H1 (cell line): ENCODE results near the gene SNX24. TPM values are rescaled to one million over a fixed set of nuclear protein-coding genes. Genes with fewer than 3 reads are reported as not detected.

Experiments used
- CTBP2 ChIP-seq: IDR thresholded peaks from 2 replicates; pipeline ENCODE4 v1.7.0; 2011; ENCODE audit warnings: borderline replicate concordance, mild to moderate bottlenecking, moderate library complexity, mixed read lengths, low read length; ENCODE audit not compliant: insufficient read depth, insufficient read length
- EGR1 ChIP-seq: IDR thresholded peaks from 2 replicates; pipeline ENCODE4 v1.6.1; 2011; ENCODE audit warnings: low read depth, low read length, borderline replicate concordance
- PHF8 ChIP-seq: fragments of 200-600 bp; sonication (generic); conservative IDR thresholded peaks from 2 replicates; pipeline ENCODE4 v1.7.1; 2012; ENCODE audit warnings: low read depth, mild to moderate bottlenecking, inconsistent platforms, low read length, moderate library complexity
- TEAD4 ChIP-seq: IDR thresholded peaks from 2 replicates; pipeline ENCODE4 v1.6.1; 2012; ENCODE audit warnings: low read depth, low read length, inconsistent platforms, mixed read lengths
- polyA plus RNA-seq, 7 experiments: library from polyadenylated mRNA; depleted of rRNA in 3 of 7; stranded (reverse) in 5 of 7; unstranded in 2 of 7; fragments of >200 nt in 5 of 7; fragments of 200-250 nt in 2 of 7; gene quantifications; 1 replicate in 5 of 7; 2 replicates in 1 of 7; 4 replicates in 1 of 7; pipeline versions ENCODE4 v1.2.1 to v1.2.3, GENCODE V29; 2011 to 2013; ENCODE audit warnings: missing spikeins in 2 of 7, mixed read lengths in 2 of 7
- total RNA-seq: library from RNA; stranded (reverse); fragmentation: NEBNext Ultra II Directional; extraction: Animal tissue kit (Norgen Biotek cat#: 25700); gene quantifications from 2 replicates; pipeline ENCODE4 v1.2.1, GENCODE V29; 2021
- TF ChIP-seq, protein P1 (sequence below): fragments of 300-600 bp; sonication (generic); IDR thresholded peaks from 2 replicates; pipeline ENCODE4 v1.7.1; 2012; ENCODE audit warnings: low read length, moderate library complexity, mild to moderate bottlenecking, inconsistent platforms; ENCODE audit not compliant: insufficient replicate concordance

The SNX24 gene
- total and polyA plus RNA-seq, 2 of the 8 experiments (the other 6 are each of a cell fraction or from before 2014, with no cell fraction given), result 7.3 to 14.3 TPM

GRCh38 chr5:122940890-122941289 is 95.5 kb downstream of the SNX24 start (continued):
- TF ChIP-seq, protein P1, sequence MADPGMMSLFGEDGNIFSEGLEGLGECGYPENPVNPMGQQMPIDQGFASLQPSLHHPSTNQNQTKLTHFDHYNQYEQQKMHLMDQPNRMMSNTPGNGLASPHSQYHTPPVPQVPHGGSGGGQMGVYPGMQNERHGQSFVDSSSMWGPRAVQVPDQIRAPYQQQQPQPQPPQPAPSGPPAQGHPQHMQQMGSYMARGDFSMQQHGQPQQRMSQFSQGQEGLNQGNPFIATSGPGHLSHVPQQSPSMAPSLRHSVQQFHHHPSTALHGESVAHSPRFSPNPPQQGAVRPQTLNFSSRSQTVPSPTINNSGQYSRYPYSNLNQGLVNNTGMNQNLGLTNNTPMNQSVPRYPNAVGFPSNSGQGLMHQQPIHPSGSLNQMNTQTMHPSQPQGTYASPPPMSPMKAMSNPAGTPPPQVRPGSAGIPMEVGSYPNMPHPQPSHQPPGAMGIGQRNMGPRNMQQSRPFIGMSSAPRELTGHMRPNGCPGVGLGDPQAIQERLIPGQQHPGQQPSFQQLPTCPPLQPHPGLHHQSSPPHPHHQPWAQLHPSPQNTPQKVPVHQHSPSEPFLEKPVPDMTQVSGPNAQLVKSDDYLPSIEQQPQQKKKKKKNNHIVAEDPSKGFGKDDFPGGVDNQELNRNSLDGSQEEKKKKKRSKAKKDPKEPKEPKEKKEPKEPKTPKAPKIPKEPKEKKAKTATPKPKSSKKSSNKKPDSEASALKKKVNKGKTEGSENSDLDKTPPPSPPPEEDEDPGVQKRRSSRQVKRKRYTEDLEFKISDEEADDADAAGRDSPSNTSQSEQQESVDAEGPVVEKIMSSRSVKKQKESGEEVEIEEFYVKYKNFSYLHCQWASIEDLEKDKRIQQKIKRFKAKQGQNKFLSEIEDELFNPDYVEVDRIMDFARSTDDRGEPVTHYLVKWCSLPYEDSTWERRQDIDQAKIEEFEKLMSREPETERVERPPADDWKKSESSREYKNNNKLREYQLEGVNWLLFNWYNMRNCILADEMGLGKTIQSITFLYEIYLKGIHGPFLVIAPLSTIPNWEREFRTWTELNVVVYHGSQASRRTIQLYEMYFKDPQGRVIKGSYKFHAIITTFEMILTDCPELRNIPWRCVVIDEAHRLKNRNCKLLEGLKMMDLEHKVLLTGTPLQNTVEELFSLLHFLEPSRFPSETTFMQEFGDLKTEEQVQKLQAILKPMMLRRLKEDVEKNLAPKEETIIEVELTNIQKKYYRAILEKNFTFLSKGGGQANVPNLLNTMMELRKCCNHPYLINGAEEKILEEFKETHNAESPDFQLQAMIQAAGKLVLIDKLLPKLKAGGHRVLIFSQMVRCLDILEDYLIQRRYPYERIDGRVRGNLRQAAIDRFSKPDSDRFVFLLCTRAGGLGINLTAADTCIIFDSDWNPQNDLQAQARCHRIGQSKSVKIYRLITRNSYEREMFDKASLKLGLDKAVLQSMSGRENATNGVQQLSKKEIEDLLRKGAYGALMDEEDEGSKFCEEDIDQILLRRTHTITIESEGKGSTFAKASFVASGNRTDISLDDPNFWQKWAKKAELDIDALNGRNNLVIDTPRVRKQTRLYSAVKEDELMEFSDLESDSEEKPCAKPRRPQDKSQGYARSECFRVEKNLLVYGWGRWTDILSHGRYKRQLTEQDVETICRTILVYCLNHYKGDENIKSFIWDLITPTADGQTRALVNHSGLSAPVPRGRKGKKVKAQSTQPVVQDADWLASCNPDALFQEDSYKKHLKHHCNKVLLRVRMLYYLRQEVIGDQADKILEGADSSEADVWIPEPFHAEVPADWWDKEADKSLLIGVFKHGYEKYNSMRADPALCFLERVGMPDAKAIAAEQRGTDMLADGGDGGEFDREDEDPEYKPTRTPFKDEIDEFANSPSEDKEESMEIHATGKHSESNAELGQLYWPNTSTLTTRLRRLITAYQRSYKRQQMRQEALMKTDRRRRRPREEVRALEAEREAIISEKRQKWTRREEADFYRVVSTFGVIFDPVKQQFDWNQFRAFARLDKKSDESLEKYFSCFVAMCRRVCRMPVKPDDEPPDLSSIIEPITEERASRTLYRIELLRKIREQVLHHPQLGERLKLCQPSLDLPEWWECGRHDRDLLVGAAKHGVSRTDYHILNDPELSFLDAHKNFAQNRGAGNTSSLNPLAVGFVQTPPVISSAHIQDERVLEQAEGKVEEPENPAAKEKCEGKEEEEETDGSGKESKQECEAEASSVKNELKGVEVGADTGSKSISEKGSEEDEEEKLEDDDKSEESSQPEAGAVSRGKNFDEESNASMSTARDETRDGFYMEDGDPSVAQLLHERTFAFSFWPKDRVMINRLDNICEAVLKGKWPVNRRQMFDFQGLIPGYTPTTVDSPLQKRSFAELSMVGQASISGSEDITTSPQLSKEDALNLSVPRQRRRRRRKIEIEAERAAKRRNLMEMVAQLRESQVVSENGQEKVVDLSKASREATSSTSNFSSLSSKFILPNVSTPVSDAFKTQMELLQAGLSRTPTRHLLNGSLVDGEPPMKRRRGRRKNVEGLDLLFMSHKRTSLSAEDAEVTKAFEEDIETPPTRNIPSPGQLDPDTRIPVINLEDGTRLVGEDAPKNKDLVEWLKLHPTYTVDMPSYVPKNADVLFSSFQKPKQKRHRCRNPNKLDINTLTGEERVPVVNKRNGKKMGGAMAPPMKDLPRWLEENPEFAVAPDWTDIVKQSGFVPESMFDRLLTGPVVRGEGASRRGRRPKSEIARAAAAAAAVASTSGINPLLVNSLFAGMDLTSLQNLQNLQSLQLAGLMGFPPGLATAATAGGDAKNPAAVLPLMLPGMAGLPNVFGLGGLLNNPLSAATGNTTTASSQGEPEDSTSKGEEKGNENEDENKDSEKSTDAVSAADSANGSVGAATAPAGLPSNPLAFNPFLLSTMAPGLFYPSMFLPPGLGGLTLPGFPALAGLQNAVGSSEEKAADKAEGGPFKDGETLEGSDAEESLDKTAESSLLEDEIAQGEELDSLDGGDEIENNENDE, result no peak
- TF ChIP-seq EGR1 (no peak), PHF8 (no peak), TEAD4 (no peak), CTBP2 (no peak)
